ENCODE measurements around the gene ATXN10.

ATXN10 gene

DNA sequence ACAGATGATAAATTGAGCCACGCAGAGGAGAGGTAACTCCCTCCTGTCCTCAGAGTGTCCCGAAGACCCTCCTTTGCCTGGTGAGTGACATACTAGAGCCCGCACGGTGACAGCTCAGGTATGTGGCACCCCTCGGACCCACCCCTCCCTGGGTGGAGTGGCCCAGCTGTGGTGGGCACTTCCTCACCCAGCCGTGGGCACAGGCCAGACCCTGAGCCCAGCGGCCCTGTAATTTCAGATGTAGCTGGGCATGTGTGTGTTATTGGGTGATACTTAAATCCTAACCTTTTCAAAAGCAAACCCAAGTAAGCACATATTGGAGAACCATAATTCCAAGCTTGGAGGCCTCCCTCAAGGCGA, 212.2 kb downstream of the ATXN10 start:
- H3K4me3 ChIP-seq (ENCODE audit: low read depth, low read length) = no peak overlapping the region
- TF ChIP-seq, protein P1, sequence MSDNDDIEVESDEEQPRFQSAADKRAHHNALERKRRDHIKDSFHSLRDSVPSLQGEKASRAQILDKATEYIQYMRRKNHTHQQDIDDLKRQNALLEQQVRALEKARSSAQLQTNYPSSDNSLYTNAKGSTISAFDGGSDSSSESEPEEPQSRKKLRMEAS (IDR thresholded peaks at IDR 0.05; ENCODE audit: low read depth, low read length) = no peak
- TF ChIP-seq POLR2A (IDR thresholded peaks at IDR 0.05; ENCODE audit: extremely low read depth, insufficient read length) (no peak), MYC (IDR thresholded peaks at IDR 0.05; ENCODE audit: low read depth, low read length) (no peak)
- TF ChIP-seq, protein P2, sequence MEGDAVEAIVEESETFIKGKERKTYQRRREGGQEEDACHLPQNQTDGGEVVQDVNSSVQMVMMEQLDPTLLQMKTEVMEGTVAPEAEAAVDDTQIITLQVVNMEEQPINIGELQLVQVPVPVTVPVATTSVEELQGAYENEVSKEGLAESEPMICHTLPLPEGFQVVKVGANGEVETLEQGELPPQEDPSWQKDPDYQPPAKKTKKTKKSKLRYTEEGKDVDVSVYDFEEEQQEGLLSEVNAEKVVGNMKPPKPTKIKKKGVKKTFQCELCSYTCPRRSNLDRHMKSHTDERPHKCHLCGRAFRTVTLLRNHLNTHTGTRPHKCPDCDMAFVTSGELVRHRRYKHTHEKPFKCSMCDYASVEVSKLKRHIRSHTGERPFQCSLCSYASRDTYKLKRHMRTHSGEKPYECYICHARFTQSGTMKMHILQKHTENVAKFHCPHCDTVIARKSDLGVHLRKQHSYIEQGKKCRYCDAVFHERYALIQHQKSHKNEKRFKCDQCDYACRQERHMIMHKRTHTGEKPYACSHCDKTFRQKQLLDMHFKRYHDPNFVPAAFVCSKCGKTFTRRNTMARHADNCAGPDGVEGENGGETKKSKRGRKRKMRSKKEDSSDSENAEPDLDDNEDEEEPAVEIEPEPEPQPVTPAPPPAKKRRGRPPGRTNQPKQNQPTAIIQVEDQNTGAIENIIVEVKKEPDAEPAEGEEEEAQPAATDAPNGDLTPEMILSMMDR (IDR thresholded peaks at IDR 0.05; ENCODE audit: low read depth, low read length) = no peak
- no peak for DNase-seq (ENCODE audit: low read depth)

DNA sequence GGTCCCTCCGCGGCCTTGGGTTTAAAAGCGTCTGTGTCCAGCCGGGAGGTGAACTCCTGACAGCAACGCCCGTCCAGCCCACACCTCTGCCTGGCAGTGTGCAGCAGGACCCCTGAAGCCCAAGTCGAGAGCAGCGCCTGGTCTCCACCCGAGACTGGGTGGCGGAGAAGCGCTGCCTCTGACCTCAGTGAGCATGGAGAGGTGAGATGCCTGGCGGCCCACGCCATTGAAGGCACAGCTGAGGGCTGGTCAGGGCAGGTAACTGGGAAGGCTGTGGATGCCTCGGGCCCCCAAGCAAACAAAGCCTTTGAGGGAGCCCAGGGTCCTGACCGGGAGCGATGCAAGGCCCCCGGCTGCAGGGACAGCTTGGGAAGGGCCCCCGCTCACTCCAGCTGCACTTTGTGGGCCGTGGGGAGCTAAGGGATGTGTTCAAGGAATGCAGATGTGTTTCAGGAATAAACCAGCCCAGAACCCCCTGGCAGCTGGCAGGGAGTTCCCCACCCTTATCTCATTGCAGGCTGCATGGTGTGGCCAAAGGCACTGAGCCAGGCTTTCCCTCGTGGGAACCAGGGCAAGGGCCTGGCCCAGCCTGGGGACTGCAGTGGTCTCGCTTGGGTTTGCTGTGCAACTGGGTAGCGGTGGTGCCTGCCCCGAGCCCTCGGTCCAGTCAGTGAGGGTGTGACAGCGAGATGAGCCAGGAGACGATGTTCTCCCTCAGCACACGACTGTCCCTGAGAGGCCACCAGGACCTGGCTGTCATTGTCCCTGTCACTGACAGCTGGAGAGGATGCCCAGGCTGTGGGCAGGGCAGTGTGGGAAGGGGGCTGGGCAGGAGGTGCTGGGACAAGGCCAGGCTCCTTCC, 212.8 kb downstream of the ATXN10 start:
- TF ChIP-seq POLR2A (IDR thresholded peaks at IDR 0.05; ENCODE audit: extremely low read depth, insufficient read length) = no peak
- TF ChIP-seq, protein P1 (IDR thresholded peaks at IDR 0.05; ENCODE audit: low read depth, low read length) = no peak
- TF ChIP-seq, protein P2 (IDR thresholded peaks at IDR 0.05; ENCODE audit: low read depth, low read length) = no peak
- TF ChIP-seq MYC (IDR thresholded peaks at IDR 0.05; ENCODE audit: low read depth, low read length) = no peak
- no peak for DNase-seq (ENCODE audit: low read depth)
- H3K4me3 ChIP-seq (ENCODE audit: low read depth, low read length) = no peak overlapping the region

DNA sequence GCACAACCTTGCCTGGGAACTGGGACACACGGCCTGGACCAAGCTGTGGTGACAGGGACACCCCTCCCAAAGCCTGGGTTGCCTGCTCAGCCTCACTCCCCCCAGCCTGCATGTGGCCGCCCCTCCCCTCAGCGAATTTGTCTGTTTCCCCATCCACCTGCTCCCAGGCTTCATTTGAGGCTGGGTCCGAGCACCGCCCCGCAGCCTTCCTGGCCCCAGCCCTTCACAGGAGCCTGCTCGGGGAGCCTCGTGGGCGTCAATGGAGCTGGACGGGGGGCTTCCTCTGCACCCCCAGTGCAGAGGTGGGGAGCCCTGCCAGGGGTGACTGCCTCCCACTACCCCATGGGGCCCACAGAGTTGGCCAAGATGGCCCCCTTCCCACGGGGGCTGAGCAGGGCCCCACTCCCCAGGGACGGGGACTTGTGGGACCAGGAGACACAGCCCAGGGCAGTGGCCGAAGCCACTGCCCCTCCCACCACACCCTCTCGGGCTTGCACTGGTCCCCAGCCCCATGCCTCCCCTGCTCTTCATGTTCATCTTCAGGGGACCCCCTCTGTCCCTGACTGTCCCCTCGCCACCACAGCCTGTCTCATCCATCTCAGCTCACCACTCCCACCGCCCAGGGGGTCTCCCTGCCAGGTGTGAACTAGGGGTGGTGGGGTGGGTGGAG, 213.7 kb downstream of the ATXN10 start:
- TF ChIP-seq, protein P1 (IDR thresholded peaks at IDR 0.05; ENCODE audit: low read depth, low read length) = no peak
- TF ChIP-seq POLR2A (IDR thresholded peaks at IDR 0.05; ENCODE audit: extremely low read depth, insufficient read length) = no peak
- TF ChIP-seq, protein P2 (IDR thresholded peaks at IDR 0.05; ENCODE audit: low read depth, low read length) = no peak
- TF ChIP-seq MYC (IDR thresholded peaks at IDR 0.05; ENCODE audit: low read depth, low read length) = no peak
- DNase-seq (ENCODE audit: low read depth) = no peak
- H3K4me3 ChIP-seq (ENCODE audit: low read depth, low read length) = no peak overlapping the region

DNA sequence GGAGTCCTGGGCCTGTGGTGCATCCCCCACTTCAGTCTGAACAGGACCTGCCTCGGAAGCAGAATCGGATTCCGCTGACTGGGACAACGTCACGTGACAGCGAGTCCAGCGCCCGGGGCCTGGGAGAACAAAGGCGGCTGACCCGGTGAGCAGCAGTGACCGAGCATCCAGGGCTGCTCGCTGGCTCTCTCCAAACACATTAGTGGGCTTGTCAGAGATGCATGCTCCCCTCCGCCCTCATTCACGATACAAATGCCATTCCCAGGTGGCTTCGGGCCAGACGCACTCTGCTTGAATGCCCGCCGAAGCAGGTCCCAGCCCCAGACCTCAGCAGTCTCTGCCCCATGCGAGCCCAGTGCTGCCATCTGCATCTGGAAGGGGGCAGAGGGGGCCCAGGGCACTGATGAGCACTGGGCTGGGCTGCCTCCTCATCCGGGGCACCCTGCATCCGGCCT, 214.3 kb downstream of the ATXN10 start:
- H3K4me3 ChIP-seq (ENCODE audit: low read depth, low read length) = no peak overlapping the region
- DNase-seq (ENCODE audit: low read depth) = no peak
- TF ChIP-seq, protein P2 (IDR thresholded peaks at IDR 0.05; ENCODE audit: low read depth, low read length) = no peak
- no peak for TF ChIP-seq MYC (IDR thresholded peaks at IDR 0.05; ENCODE audit: low read depth, low read length)
- TF ChIP-seq, protein P1 (IDR thresholded peaks at IDR 0.05; ENCODE audit: low read depth, low read length) = no peak
- no peak for TF ChIP-seq POLR2A (IDR thresholded peaks at IDR 0.05; ENCODE audit: extremely low read depth, insufficient read length)

DNA sequence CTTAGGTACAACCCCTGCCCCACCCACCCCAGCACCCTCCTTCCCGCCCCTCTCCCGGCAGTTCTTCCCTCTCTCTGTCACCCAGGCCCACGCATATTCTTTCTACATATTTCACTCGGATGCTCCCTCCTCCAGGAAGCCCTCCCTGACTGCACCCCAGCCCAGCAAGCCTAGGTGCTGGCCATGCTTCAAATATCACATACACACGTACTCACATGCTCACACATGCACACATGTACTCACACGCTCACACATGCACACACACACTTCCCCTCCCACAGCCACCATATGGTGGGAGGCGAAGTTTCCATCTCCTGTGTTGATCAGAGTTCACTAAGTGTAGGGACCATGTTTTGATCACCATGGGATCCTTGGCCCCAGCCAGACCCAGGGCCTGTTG, 214.9 kb downstream of the ATXN10 start:
- TF ChIP-seq, protein P2 (IDR thresholded peaks at IDR 0.05; ENCODE audit: low read depth, low read length) = no peak
- no peak for TF ChIP-seq MYC (IDR thresholded peaks at IDR 0.05; ENCODE audit: low read depth, low read length)
- no peak for TF ChIP-seq POLR2A (IDR thresholded peaks at IDR 0.05; ENCODE audit: extremely low read depth, insufficient read length)
- TF ChIP-seq, protein P1 (IDR thresholded peaks at IDR 0.05; ENCODE audit: low read depth, low read length) = no peak
- no peak for DNase-seq (ENCODE audit: low read depth)
- no peak overlapping the region for H3K4me3 ChIP-seq (ENCODE audit: low read depth, low read length)

All from NB4 (cell line).